Loucy (cell line): ENCODE measurements around the gene MYMX.

Source experiments
- CTCF ChIP-seq: fragments of 200-600 bp; sonication (generic); conservative IDR thresholded peaks from 2 replicates; pipeline ENCODE4 v1.5.1; 2014; ENCODE audit warnings: mild to moderate bottlenecking, antibody characterized with exemption, low read length
- EZH2phosphoT487 ChIP-seq: fragments of 200-600 bp; IDR thresholded peaks from 2 replicates; pipeline ENCODE4 v1.6.1; 2018; ENCODE audit warnings: antibody characterized with exemption, mild to moderate bottlenecking, moderate library complexity, borderline replicate concordance

GRCh38 chr6:44198684-44199083, 18.0 kb upstream of the MYMX start:
- TF ChIP-seq CTCF (no peak), EZH2phosphoT487 (no peak)
